ENCODE measurements around the gene NTHL1. TPM values are rescaled to one million over a fixed set of nuclear protein-coding genes. Genes with fewer than 3 reads are reported as not detected.

The NTHL1 gene
- total RNA-seq, 1 experiment from 2014 or later = 47.3 TPM

GRCh38 chr16:2064368-2064945, 16.8 kb upstream of the NTHL1 start:
- H3K79me2 ChIP-seq (ENCODE audit: low read depth) = no peaks in the 10 kb centered on the region
- 0 out of 2 replicates have a peak, but pooled peaks cover 3% of the 10 kb centered on the region for H3F3A ChIP-seq (ENCODE audit: insufficient read depth, low read depth)
- no peak overlapping the region for H3K4me3 ChIP-seq
- H2AFZ ChIP-seq = no peak overlapping the region
- intact Hi-C loops (cut with micrococcal nuclease; ENCODE audit: unreplicated experiment) = no loop called here
- no peaks in the 10 kb centered on the region for H4K20me1 ChIP-seq (ENCODE audit: insufficient read depth)
- no peaks in the 10 kb centered on the region for H3K4me1 ChIP-seq (replicated peaks; ENCODE audit: insufficient read depth)
- no peaks in the 10 kb centered on the region for H3K36me3 ChIP-seq (ENCODE audit: low read depth)
- H3K4me2 ChIP-seq = no peak overlapping the region
- BruUV-seq (replicated peaks) = no TSS peak
- no peaks in the 10 kb centered on the region for H3K9me2 ChIP-seq (ENCODE audit: insufficient read depth)
- no peaks in the 10 kb centered on the region for H3K27me3 ChIP-seq (ENCODE audit: insufficient read depth, low read depth)
- ChIA-PET CTCF (no interaction called here), POLR2A (ENCODE audit: unreplicated experiment) (interaction anchor here (0.6 kb wide), 1 partner anchor 78 kb away, joined by 11 read pairs; no protein-coding TSS in a partner anchor)
- no peak for DNase-seq
- H3K9me3 ChIP-seq (ENCODE audit: insufficient read depth, low read depth) = no peaks in the 10 kb centered on the region
- no peak overlapping the region for H3K27ac ChIP-seq
- TF ChIP-seq EZH2 (IDR thresholded peaks at IDR 0.05; ENCODE audit: low read depth) (no peak), CTCF (conservative IDR thresholded peaks at IDR 0.05) (no peak)

DNA sequence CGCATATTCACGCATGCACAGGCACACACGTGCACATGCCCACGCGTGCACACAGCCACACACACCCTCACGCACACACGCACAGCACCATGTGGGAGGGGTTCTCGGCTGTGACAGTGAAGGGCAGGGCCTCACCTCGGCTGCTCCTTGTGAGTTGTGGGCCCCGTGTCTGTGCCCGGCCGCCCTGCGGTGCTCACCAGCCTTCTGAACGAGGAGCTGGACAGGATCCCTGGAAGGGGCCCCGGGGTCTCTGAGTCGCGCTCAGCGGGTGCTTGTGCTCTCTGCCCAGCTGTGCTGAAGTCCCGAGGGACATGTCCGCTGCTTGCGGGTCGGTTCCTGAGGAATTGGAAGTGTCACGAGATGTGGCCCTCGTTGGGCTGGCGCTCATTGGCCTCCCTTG, 16.2 kb upstream of the NTHL1 start:
- BruUV-seq (replicated peaks) = no TSS peak
- ChIA-PET POLR2A (ENCODE audit: unreplicated experiment) (interaction anchor here (0.6 kb wide), 1 partner anchor 79 kb away, joined by 11 read pairs; no protein-coding TSS in a partner anchor), CTCF (no interaction called here)
- Histone ChIP-seq H3F3A (ENCODE audit: insufficient read depth, low read depth) (0 out of 2 replicates have a peak, but pooled peaks cover 3% of the 10 kb centered on the region), H4K20me1 (ENCODE audit: insufficient read depth) (no peaks in the 10 kb centered on the region), H3K79me2 (ENCODE audit: low read depth) (no peaks in the 10 kb centered on the region), H3K27me3 (ENCODE audit: insufficient read depth, low read depth) (no peaks in the 10 kb centered on the region), H3K9me3 (ENCODE audit: insufficient read depth, low read depth) (no peaks in the 10 kb centered on the region), H3K9me2 (ENCODE audit: insufficient read depth) (no peaks in the 10 kb centered on the region), H3K36me3 (ENCODE audit: low read depth) (no peaks in the 10 kb centered on the region), H2AFZ (no peak overlapping the region), H3K4me2 (no peak overlapping the region), H3K27ac (no peak overlapping the region), H3K4me3 (no peak overlapping the region), H3K4me1 (replicated peaks; ENCODE audit: insufficient read depth) (no peaks in the 10 kb centered on the region)
- no peak for DNase-seq
- intact Hi-C loops (cut with micrococcal nuclease; ENCODE audit: unreplicated experiment) = no loop called here
- TF ChIP-seq CTCF (conservative IDR thresholded peaks at IDR 0.05) (no peak), EZH2 (IDR thresholded peaks at IDR 0.05; ENCODE audit: low read depth) (no peak)

DNA sequence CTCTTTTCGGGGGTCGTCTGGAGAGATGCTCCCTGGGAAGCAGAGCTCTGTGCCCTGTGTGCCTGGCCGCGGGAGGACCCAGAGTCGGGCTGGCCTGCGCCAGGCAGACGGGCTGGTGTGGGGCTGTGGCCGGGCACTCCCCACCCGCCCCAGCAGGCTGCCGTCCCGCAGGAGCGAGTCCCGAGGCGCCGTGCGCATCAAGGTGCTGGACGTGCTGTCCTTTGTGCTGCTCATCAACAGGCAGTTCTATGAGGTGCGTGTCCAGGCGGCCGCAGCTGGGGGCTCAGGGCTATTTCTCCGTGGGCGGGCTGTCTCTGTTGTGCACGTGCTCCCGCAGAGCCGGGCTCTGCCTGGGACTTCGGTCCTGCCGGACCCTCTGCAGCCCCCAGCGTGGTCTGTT, 15.2 kb upstream of the NTHL1 start:
- H3K4me1 ChIP-seq (replicated peaks; ENCODE audit: insufficient read depth) = no peaks in the 10 kb centered on the region
- no peak overlapping the region for H3K4me2 ChIP-seq
- no peak overlapping the region for H2AFZ ChIP-seq
- no peaks in the 10 kb centered on the region for H3K27me3 ChIP-seq (ENCODE audit: insufficient read depth, low read depth)
- BruUV-seq (replicated peaks) = no TSS peak
- TF ChIP-seq CTCF (conservative IDR thresholded peaks at IDR 0.05) (no peak), EZH2 (IDR thresholded peaks at IDR 0.05; ENCODE audit: low read depth) (no peak)
- DNase-seq = no peak
- ChIA-PET CTCF (no interaction called here), POLR2A (ENCODE audit: unreplicated experiment) (no interaction called here)
- H3K36me3 ChIP-seq (ENCODE audit: low read depth) = no peaks in the 10 kb centered on the region
- H3K9me2 ChIP-seq (ENCODE audit: insufficient read depth) = no peaks in the 10 kb centered on the region
- no peaks in the 10 kb centered on the region for H3K9me3 ChIP-seq (ENCODE audit: insufficient read depth, low read depth)
- H3K27ac ChIP-seq = no peak overlapping the region
- intact Hi-C loops (cut with micrococcal nuclease; ENCODE audit: unreplicated experiment) = no loop called here
- H3F3A ChIP-seq (ENCODE audit: insufficient read depth, low read depth) = 0 out of 2 replicates have a peak, but pooled peaks cover 3% of the 10 kb centered on the region
- H4K20me1 ChIP-seq (ENCODE audit: insufficient read depth) = no peaks in the 10 kb centered on the region
- H3K79me2 ChIP-seq (ENCODE audit: low read depth) = no peaks in the 10 kb centered on the region
- no peak overlapping the region for H3K4me3 ChIP-seq

All from PC-9 (cell line).